AG09319 (cell line): Measurements from ENCODE around the gene CLOCK.

Experiments
- DNase-seq: peaks from one replicate; pipeline ENCODE4 v3.0.0-alpha.2; 2010; ENCODE audit warnings: low read depth; ENCODE audit errors: extremely low read depth
- CTCF ChIP-seq: IDR thresholded peaks from 2 replicates; pipeline ENCODE4 v1.5.1; 2011; ENCODE audit warnings: low read depth, mild to moderate bottlenecking, inconsistent platforms, low read length, moderate library complexity

Gene CLOCK

GRCh38 chr4:55407119-55407518 is 139.6 kb downstream of the CLOCK start:
- DNase-seq = no peak
- no peak for TF ChIP-seq CTCF

GRCh38 chr4:55406545-55406944 is 140.2 kb downstream of the CLOCK start:
- no peak for DNase-seq
- TF ChIP-seq CTCF = no peak

- no peak for TF ChIP-seq CTCF
- no peak for DNase-seq
These were observed 141.6 kb downstream of the CLOCK start for GRCh38 chr4:55405073-55405472.

GRCh38 chr4:55399581-55399980 is 147.1 kb downstream of the CLOCK start:
- TF ChIP-seq CTCF = no peak
- no peak for DNase-seq

- no peak for DNase-seq
- TF ChIP-seq CTCF = no peak
These were observed 147.7 kb downstream of the CLOCK start for GRCh38 chr4:55398966-55399365.

GRCh38 chr4:55398461-55398860 is 148.2 kb downstream of the CLOCK start:
- TF ChIP-seq CTCF = no peak
- no peak for DNase-seq

- no peak for DNase-seq
- no peak for TF ChIP-seq CTCF
These were observed 149.0 kb downstream of the CLOCK start for GRCh38 chr4:55397520-55398321.
